ENCODE data around the gene DIPK1B. TPM values are rescaled to one million over a fixed set of nuclear protein-coding genes. Genes with fewer than 3 reads are reported as not detected.

The DIPK1B gene
- polyA plus RNA-seq, 3 donors = 27.0 to 41.9 (median 38.8) TPM

DNA sequence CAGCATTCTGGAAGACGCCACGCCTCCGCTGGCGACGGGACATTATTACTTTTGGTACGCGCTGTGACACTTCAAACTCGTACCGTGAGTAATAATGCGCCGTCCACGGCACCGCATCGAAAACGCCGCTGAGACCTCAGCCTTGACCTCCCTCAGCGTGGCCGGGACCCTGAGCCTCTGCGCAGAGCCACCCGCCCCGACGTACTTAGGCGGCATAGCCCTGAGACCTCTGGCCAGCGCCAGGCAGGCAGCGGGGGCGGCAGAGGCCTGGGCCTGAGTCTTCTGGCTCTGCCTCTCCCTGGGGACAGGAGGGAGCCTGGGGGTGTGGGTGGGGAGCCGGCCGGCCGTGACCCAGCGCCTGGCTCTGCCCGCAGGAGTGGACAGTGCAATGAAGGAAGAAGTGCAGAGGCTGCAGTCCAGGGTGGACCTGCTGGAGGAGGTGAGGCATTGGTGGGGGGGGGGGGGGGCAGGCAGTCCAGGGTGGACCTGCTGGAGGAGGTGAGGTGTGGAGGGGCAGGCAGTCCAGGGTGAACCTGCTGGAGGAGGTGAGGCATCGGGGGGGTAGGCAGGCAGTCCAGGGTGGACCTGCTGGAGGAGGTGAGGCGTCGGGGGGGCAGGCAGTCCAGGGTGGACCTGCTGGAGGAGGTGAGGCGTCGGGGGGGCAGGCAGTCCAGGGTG, 41.7 kb upstream of the DIPK1B start:
- DNase-seq (ENCODE audit: extremely low read depth in 1 of 11, low read depth in 9 of 11, low spot score in 4 of 11) = no peak

DNA sequence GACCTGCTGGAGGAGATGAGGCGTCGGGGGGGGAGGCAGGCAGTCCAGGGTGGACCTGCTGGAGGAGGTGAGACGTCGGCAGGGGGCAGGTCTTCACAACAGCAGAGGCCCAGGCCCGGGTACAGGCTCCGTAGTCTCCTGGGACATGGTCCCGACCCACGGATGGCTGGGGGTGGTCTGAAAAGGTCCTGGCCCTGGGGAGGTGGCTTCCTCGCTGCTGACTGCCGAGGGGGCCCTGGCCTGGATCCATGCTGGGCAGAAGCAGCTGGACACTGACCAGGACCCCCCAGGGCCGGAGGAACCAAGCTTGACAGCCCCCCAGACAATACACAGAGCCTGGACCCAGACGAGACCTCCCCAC, 41.1 kb upstream of the DIPK1B start:
- DNase-seq (ENCODE audit: extremely low read depth in 1 of 11, low read depth in 9 of 11, low spot score in 4 of 11) = no peak

DNA sequence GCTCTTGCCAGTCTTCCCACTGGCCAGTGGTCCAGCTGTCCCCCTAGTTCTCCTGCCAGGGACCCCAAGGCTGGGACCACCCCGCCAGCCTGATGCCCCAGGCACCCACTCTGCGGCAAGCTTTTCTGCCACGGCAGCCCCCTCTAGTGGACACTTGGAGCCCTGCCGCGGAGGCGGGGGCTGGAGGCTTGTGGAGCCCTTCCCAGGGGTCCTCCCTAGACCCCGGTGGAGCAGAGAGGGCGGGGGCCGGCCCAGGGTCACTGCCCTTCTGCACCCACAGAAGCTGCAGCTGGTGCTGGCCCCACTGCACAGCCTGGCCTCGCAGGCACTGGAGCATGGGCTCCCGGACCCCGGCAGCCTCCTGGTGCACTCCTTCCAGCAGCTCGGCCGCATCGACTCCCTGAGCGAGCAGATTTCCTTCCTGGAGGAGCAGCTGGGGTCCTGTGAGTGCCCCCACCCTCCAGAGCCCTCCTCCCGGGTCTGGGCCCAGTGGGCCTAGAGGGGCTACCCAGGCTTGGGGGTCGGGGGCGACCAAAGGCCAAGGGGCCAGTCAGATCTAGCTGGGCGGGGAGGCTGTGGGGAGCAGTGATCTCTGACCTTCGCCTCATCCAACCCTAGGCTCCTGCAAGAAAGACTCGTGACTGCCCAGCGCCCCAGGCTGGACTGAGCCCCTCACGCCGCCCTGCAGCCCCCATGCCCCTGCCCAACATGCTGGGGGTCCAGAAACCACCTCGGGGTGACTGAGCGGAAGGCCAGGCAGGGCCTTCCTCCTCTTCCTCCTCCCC, 40.5 kb upstream of the DIPK1B start:
- DNase-seq (ENCODE audit: extremely low read depth in 1 of 11, low read depth in 9 of 11, low spot score in 4 of 11) = no peak

DNA sequence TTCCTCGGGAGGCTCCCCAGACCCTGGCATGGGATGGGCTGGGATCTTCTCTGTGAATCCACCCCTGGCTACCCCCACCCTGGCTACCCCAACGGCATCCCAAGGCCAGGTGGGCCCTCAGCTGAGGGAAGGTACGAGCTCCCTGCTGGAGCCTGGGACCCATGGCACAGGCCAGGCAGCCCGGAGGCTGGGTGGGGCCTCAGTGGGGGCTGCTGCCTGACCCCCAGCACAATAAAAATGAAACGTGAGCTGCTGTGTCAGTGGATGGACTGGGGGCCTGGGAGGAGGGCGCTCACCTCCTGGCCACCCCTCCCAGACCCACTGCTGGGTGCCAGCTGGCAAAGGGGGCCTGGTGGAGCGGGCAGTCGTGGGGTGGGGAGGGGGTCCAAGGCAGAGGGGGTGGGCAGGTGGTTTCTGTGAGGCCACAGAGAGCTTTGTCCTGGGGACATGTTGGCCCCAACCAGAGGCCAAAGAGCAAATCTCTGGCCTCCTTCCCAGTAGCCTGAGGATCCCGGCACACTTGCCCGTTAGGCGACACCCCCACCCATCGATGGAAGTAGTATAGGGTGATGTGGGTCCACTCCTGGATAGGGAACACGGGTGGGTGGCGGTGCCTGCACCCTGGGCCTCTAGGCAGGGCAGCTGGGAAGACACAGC, 39.8 kb upstream of the DIPK1B start:
- DNase-seq (ENCODE audit: extremely low read depth in 1 of 11, low read depth in 9 of 11, low spot score in 4 of 11) = no peak

DNA sequence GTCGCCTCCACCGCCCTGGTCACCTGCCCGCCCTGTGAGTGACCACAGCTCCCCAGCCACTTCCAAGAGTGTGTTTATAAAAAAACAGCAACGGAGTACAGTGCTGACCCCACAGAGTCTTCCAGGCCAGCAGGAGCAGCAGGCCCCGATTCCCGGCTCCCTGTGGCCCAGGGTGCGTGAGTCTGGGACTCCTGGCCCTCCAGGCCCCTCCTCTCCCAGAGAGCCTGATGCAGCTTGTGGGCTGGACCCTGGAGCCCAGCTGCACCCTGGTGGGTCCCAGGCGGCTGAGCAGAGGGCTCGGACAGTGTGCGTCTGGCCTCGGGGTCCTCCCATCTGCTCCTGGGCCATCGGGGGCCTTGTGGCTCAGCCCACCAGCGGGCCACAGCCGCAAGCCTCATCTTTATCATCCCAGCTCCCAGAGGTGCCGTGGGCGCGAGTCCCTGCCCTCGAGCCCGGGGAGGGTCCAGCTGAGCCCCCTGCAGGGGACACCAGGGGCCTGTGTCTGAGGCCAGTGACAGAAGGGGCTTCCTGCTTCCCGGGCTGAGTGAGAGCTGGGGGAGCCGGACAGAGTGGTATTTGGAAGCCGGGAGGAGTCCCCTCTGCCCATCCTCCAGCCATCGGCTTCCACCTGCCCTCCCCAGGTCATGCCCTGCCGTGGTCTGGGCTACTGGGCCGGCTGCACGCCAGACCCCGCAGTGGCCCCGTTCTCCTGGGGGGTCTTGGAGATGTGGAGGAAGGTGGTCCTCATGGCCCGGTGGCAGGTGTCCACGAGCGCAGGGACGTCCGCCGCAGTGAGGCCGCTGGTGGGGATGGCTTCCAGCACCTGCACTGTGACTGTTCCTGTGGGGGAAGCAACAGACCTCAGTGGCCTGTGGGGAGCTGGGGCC, 39.0 kb upstream of the DIPK1B start:
- DNase-seq (ENCODE audit: extremely low read depth in 1 of 11, low read depth in 9 of 11, low spot score in 4 of 11) = no peak

DNA sequence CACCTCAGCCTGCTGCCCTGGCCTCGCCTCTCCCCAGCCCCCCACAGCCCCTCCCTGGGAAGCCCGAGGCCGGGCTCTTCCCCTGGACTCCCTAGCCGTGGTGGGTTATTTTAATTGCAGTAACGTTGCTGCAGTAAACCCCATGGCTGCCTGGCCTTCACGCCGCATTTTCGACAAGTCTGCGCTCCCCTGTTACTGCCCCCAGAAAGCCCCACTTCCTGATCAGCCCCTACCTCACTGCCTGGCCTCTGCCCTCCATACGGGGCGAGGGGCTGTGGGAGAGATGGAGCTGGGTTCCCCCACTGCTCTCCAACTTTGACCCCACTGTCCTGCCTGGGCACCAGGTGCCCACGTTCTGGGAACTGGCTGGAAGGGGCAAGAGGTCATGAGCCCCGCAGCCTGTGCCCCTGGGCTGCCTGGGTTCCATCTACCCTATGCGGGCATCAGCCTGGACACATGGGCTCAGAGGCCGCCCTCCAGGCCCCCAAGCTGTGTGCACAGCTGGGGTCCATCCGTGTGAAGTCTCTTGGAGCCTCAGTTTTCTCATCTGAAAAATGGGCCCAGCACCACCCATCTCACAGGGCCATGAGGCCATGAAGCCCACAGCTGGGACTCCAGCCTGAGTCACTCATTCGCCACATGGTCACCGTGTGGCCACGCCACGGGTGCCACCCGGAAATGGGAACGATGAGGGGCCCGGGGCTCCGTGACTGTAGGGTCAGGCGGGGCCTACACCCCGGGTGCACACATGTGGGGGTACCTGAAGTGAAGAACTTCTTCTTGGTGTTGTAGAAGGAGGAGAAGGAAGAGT, 38.2 kb upstream of the DIPK1B start:
- DNase-seq (ENCODE audit: extremely low read depth in 1 of 11, low read depth in 9 of 11, low spot score in 4 of 11) = no peak

DNA sequence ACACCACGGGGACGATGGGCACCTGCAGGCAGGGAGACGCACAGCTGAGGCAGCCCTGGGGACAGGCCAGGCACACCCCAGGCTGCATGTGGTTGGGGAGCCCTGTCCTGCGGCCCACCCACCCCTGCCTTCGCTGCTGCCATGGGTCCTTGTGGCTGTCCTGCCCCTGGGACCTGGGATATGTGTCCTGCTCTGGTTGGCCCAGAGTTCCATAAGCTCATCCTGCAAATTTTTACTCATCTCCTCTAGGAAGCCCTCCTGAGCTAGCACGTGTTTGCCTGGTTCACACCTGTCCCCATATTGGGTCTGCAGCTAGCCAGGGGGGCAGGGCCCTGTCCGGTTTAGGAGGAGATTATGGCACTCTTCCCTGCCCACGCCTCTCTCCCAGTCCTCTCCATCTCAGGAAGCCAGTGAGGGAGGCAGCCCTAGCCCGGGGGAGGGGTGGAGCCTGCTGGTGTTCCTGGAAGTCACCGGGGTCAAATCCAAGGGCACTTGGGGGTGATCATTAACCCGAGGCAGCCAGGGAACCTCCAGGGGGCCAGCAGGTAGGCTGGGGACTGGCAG, 37.5 kb upstream of the DIPK1B start:
- DNase-seq (ENCODE audit: extremely low read depth in 1 of 11, low read depth in 9 of 11, low spot score in 4 of 11) = peak in 1 of 11 donors; percentile 77

DNA sequence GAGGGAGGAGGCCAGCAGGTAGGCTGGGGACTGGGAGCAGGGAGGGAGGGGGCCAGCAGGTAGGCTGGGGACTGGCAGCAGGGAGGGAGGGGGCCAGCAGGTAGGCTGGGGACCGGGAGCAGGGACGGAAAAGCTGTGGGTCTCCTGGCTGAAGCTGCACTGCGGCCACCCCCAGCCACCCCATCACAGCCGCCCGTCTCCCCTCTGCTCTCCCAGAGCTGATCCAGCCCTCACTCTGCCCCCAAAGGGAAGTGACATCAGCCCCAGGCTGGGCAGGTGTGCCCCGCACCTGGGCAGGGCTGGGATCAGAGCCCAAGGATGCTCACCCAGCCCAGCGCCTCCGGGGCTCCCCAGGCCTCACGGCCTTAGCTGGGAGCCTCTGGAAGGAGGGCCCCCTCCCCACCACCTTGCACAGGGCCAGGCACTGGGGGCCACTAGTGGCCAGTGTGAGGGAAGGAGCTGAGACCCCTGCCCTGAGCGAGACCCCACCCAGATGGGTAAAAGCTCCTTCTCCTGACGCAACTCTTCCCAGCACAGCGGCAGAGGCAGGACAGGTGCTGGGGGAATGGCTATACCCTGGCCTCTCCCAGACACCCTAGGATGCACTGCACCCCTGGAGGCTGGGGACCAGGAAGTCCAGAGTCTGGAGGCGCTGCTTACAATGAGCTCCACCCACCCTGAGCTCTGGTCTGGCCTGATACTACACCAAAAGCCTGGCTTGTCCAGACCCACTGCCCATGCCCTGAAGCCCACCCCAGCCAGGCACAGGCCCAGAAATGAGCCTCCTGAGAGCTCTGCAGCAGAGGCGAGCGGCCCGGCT, 36.7 kb upstream of the DIPK1B start:
- DNase-seq (ENCODE audit: extremely low read depth in 1 of 11, low read depth in 9 of 11, low spot score in 4 of 11) = no peak

DNA sequence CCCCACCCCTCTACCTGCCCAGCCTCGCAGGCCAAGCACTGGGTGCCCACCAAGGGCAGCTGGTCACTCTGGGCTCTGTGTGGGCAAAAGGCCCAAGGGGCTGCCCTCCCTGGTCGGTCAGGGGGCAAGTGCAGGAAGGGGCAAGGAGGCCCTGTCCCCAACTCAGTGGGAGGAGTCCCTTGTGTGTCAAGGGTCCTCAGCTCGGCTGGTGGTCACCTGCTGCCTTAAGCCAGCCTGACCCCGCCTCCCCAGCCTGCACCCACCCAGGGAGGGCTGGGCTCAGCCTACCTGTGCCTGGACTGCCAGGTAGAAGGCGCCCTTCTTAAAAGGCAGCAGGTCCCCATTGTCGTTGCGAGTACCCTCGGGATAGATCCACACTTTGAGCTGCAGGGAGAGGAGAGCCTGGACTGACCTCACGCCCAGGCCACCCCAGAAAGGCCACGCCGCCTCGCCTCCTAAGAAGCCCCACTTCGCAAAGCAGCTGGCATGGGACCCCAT, 36.0 kb upstream of the DIPK1B start:
- DNase-seq (ENCODE audit: extremely low read depth in 1 of 11, low read depth in 9 of 11, low spot score in 4 of 11) = no peak

DNA sequence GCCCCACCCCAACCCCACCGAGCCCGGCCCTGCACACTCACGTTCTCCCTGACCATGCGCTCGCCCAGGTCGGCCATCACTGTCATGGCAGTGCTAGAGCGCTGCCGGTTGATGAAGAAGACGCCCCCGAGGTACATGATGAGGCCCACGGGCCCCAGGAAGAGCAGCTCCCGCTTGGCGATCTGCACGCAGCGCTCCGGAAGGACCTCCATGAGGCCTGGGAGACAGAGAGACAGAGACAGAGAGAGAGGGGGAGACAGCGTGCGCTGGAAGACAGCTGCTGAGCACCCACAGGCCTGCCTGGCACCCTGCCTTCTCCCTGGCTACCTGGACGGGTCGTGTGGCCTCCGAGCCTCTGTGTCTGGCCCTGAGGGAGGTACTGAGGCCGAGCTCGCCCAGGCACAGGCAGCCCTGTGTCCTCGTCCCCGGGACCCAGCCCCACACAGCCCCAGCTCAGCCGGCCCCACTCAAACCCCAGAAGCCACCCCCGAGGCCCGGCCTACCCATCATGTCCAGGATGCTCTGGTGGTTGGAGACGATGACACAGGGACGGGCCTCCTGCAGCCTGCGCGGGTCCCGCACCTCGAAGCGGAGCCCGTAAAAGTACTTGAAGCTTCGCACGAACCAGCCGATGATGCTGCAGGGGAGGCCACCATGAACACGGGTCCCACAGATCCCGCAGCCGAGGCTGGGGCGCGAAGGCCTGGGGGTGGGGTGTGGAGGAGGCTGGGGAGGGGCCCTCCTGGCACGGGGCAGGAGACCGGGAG, 35.3 kb upstream of the DIPK1B start:
- DNase-seq (ENCODE audit: extremely low read depth in 1 of 11, low read depth in 9 of 11, low spot score in 4 of 11) = no peak

DNA sequence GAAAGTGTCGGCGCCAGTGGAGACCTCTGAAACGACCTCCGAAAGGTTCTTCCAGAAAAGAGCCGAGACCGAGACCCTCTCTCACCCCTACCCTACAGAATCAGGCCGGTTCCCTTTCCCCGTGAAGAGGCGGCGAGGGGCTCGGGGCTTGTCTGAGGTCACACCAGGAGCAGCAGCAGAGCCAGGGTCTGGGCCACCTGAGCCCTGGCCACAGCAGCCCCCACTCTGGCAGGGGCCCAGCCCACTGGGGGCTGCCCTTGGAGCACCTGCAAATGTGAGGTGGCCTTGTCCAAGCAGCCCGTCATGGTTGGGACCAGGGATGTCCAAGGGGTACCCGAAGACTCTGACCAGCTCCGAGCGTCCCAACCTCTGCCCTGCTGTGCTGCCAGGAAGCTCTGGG, 34.3 kb upstream of the DIPK1B start:
- DNase-seq (ENCODE audit: extremely low read depth in 1 of 11, low read depth in 9 of 11, low spot score in 4 of 11) = no peak

DNA sequence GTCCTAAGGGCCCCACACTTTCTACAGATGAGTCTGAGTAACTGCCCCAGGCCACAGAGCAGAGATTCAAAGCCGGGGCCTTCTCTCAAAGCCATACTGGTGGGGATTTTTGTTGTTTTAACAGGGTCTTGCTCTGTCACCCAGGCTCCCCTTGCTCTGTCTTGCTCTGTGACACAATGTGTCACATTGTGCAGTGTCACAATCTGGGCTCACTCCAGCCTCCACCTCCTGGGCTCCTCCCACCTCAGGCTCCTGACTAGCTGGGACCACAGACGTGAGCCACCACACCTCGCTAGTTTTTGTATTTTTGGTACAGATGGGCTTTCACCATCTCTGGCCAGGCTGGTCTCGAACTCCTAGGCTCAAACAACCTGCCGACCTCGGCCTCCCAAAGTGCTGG, 33.7 kb upstream of the DIPK1B start:
- DNase-seq (ENCODE audit: extremely low read depth in 1 of 11, low read depth in 9 of 11, low spot score in 4 of 11) = no peak

DNA sequence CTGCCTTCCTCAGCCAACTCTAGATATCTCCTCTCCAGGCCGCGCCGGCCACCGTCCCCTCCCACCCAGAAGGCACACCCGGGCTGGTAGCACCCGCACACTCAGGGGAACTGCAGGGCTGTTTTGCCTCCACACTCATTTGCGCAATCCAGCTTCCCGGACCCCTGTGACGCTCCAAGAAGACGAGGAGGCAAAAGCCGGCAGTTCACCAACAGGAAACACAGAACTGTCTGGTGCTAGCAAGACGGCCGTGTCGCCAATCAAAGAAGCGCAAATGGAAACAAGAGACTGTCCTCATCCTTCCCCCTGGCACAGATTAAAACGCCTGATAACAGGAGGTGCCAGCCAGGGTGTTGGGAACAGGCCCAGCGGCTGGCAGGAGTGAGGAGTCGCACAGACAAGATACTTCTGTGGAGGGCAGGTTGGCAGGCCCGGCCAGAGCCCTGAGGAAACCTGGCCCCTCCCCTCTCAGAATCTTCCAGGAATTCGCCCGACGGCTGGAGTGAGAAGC, 32.9 kb upstream of the DIPK1B start:
- no peak for DNase-seq (ENCODE audit: extremely low read depth in 1 of 11, low read depth in 9 of 11, low spot score in 4 of 11)

DNA sequence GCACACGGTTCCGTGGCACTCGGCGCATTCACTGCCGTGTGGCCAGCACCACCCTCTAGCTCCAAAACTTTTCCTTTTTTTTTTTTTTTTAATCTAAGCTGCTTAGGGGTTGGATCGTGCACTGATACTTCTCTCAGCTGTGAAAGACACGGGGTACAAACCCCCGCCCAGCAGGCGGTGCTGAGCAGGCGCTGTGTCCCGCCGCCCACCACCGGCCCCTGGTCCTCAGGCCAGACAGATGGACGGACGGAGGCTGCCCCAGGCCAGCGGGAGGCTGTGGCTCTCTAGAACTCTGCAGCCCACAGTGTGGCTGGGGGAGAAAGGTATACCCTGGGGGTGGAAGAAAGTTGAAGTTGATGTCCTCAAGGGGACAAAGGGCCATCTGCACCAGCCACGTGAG, 31.3 kb upstream of the DIPK1B start:
- no peak for DNase-seq (ENCODE audit: extremely low read depth in 1 of 11, low read depth in 9 of 11, low spot score in 4 of 11)

DNA sequence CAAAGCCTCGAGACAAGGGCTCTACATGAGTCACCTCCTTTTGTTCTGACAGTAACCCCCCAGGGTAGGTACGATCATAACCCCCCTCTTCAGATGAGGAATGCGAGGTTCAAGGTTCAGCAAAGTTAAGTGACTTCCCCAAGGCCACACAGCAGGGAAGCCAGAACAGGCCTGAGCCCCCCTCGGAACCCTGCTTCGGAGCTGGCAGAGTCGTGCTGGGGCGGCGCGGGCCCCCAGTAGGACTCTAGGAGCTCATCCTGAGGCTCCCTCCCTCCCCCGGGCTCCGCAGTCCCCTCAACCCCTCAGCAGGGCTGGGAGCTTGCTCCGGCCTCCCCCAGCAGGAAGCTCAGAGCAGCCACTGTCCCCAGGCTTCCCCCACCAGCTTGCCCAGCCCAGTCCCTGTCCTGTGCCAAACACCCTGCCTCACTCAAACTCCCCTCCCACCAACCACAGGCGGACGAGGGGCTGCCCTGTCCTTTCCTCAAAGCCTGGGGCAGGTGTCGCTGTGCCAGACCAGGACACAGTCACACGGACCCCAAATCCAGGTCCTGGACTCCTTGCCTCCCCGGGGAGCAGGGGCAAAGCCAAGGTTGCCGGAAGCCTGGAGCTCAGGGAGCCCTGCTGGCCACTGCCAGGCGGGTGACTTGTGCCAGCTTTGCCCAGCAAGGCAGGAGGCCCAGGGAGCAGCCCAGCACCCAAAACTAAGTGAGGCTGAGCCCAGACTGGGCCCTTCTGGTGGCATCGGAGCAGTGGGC, 30.2 kb upstream of the DIPK1B start:
- no peak for DNase-seq (ENCODE audit: extremely low read depth in 1 of 11, low read depth in 9 of 11, low spot score in 4 of 11)

DNA sequence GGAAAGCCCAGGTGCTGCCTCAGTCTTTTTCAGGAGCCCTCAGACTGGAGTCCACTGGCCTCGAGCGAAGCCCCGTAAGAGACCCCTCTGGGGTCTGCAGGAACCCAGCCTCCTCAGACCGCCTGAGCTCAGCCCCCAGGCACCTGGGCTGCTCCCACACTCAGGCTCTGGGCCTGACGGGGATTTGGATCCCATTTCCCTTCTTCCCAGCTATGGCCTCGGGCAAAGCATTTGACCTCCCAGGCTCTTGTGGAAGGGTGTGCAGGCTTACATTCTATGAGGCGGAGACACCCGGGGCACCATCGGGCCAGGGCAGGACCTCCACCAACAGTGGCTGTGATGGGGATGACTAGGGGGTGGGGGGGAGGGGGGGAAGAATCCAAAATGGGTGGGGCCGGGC, 29.7 kb upstream of the DIPK1B start:
- no peak for DNase-seq (ENCODE audit: extremely low read depth in 1 of 11, low read depth in 9 of 11, low spot score in 4 of 11)
